AG04449 (cell line): Measurements from ENCODE around the gene HIC1.
A peak's percentile ranks its signal among the peaks of the same experiment; 100 is the strongest.

Experiments
- CTCF ChIA-PET: fragments of 350-600 bp; formaldehyde crosslinking; extraction: SDS; loops from one replicate; lab custom pipeline; 2021; ENCODE audit warnings: antibody characterized with exemption; lab: Yijun Ruan, JAX
- POLR2A ChIA-PET: fragments of 400-600, 350-600 bp; formaldehyde crosslinking; extraction: SDS; loops from one replicate; lab custom pipeline; 2020; ENCODE audit warnings: antibody characterized with exemption, inconsistent platforms; lab: Yijun Ruan, JAX
- DNase-seq: peaks from one replicate; pipeline ENCODE4 v3.0.0-alpha.2; 2010; ENCODE audit warnings: low read depth, low spot score
- H3K4me3 ChIP-seq: 2 replicates; pipeline ENCODE4 v1.5.1; 2011; ENCODE audit warnings: low read depth, mild to moderate bottlenecking, control low read depth, low read length
- TF ChIP-seq, protein P1 (sequence below): IDR thresholded peaks from one replicate; pipeline ENCODE4 v1.5.1; 2011; ENCODE audit warnings: mild to moderate bottlenecking, moderate library complexity, low read length, control low read depth, inconsistent platforms; ENCODE audit not compliant: insufficient read depth; ENCODE audit errors: missing control alignments

Gene HIC1

DNA sequence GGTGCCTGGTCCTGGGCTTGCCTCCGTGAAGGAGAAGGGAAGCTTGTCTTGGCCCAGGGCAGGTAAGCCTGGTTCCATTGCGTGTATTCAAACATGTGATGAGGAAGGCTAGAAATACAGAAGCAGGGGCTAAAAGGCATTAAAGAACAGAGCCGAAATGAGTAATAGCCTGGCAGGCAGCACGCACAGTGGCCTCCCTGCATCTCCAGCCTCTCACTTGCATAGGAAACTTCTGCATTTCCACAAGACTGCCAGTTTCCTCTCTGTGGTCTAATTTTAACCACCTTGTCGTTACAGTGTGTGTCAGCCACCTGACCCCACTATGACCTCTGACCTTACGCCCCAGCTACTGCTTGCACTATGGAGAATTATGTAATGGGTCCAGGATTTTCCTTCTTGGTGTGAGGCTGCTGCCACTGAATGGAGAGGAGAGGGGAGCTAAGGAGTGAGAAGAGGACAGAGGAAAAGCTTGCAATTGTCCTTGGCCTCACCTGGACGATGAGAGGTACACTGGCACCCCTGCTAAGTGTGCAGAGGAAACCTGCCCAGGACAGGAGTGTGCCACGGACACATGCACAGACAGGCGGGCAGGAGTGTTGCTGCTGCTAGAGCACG, 32.8 kb downstream of the HIC1 start:
- TF ChIP-seq, protein P1, sequence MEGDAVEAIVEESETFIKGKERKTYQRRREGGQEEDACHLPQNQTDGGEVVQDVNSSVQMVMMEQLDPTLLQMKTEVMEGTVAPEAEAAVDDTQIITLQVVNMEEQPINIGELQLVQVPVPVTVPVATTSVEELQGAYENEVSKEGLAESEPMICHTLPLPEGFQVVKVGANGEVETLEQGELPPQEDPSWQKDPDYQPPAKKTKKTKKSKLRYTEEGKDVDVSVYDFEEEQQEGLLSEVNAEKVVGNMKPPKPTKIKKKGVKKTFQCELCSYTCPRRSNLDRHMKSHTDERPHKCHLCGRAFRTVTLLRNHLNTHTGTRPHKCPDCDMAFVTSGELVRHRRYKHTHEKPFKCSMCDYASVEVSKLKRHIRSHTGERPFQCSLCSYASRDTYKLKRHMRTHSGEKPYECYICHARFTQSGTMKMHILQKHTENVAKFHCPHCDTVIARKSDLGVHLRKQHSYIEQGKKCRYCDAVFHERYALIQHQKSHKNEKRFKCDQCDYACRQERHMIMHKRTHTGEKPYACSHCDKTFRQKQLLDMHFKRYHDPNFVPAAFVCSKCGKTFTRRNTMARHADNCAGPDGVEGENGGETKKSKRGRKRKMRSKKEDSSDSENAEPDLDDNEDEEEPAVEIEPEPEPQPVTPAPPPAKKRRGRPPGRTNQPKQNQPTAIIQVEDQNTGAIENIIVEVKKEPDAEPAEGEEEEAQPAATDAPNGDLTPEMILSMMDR: no peak
- ChIA-PET CTCF (interaction anchor here (0.9 to 12.3 kb wide), 5 partner anchors 13 to 158 kb away, joined by 3 to 105 read pairs (median 4); no protein-coding TSS in a partner anchor), POLR2A (interaction anchor here (3.9 kb wide), 1 partner anchor 32 kb away, joined by 28 read pairs; the partner anchor contains the start of gene HIC1)
- no peak overlapping the region for H3K4me3 ChIP-seq
- no peak for DNase-seq

- ChIA-PET POLR2A (interaction anchor here (3.3 to 3.9 kb wide), 2 partner anchors 21 to 33 kb away, joined by 16 to 28 read pairs; partner anchors contain the start of gene HIC1), CTCF (interaction anchor here (0.8 to 12.3 kb wide), 12 partner anchors 15 to 193 kb away, joined by 3 to 105 read pairs (median 8); partner anchors contain the start of gene HIC1)
- peak overlapping the region; percentile 43 for H3K4me3 ChIP-seq
- TF ChIP-seq, protein P1: no peak
- no peak for DNase-seq
Measured at GRCh38 chr17:2089021-2089422, 34.1 kb downstream of the HIC1 start.

- TF ChIP-seq, protein P1: no peak
- DNase-seq: no peak
- CTCF ChIA-PET: interaction anchor here (1.2 to 12.3 kb wide), 18 partner anchors 8 to 192 kb away, joined by 3 to 105 read pairs (median 6); partner anchors contain the start of gene HIC1
- POLR2A ChIA-PET: interaction anchor here (1.5 to 3.9 kb wide), 4 partner anchors 8 to 123 kb away, joined by 3 to 28 read pairs (median 12); partner anchors contain the start of gene HIC1
- no peak overlapping the region for H3K4me3 ChIP-seq
Measured at GRCh38 chr17:2090210-2090641, 35.3 kb downstream of the HIC1 start.

DNA sequence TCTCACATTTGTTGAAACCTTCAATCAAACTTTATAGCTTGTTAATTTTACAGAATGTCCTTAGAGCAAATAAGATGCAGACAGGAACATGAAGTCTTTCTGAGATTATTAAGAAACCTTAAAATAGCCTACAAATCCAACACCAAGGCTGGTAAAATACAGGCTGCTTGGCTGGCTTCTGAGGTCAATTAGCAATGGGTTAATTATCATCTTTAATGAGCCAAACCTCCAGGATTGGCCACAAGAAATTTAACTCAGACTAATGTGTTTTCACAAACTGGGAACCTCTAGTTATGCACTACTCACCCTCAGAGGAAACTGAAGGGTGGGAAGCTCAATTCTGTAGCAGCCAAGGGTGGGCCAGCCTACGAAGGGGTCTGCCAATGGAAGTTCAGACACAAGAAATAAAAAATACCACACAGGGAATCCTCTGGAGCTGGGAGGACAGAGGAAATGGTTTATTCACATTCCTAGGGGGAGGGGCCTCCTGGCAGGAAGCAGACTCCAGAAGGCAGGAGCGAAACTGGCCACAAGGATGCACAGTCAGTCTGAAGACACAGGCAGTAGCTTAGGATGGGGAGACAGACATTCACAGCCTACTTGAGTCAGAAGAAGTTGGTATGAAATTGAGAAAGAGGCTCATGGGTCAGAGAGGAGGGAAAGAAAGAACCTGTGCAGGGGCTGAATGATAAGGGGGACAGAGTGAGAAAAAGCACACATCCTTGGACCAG, 36.1 kb downstream of the HIC1 start:
- CTCF ChIA-PET: interaction anchor here (0.8 to 12.3 kb wide), 26 partner anchors 8 to 192 kb away, joined by 3 to 105 read pairs (median 4); partner anchors contain the start of gene HIC1
- H3K4me3 ChIP-seq: peak overlapping the region; percentile 1; the same call in 1 of the 2 replicates
- DNase-seq: peak; percentile 91
- POLR2A ChIA-PET: interaction anchor here (0.8 to 3.9 kb wide), 7 partner anchors 9 to 122 kb away, joined by 3 to 28 read pairs (median 6); partner anchors contain the start of gene HIC1
- TF ChIP-seq, protein P1: peak; percentile 68

DNA sequence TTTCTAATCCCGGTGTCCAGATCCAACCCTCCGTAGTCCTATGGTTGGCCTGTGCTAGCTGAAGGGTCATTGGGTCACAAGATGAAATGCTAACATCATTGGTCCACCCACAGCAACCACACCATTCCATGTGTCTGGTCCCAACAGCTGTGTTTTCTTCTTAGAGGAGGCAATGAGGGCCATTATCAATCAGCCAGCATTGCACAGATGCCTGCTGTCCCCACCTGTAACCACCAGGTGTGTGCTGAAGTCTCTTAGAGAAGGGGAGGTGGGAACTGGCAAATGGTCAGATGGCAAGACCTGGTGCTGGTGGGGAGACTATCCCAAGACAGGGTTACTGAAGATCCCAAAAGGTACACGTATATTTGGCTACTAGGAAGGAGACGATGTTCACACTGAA, 37.4 kb downstream of the HIC1 start:
- ChIA-PET CTCF (interaction anchor here (1.7 to 12.3 kb wide), 4 partner anchors 10 to 153 kb away, joined by 6 to 105 read pairs (median 22); no protein-coding TSS in a partner anchor), POLR2A (interaction anchor here (1.2 to 1.5 kb wide), 2 partner anchors 80 to 89 kb away, joined by 3 read pairs; no protein-coding TSS in a partner anchor)
- H3K4me3 ChIP-seq: no peak overlapping the region
- TF ChIP-seq, protein P1: no peak
- no peak for DNase-seq
